GM19240 (cell line): ENCODE measurements around the gene ARMH4.
"Not testable (repeated sequence)": the region's sequence is repeated elsewhere in the genome, so short reads cannot be mapped to it uniquely, and the experiment has no call there.

Experiments
- DNase-seq: peaks from one replicate; pipeline ENCODE4 v3.0.0; 2011; ENCODE audit warnings: low spot score; ENCODE audit not compliant: insufficient read length

ARMH4 gene

GRCh38 chr14:58145936-58146335, 6.1 kb downstream of the ARMH4 start:
- DNase-seq = no peak

- DNase-seq = no peak
Measured at GRCh38 chr14:58143106-58143505, 8.9 kb downstream of the ARMH4 start.

- no peak for DNase-seq
Measured at GRCh38 chr14:58141893-58142292, 10.1 kb downstream of the ARMH4 start.

- no peak for DNase-seq
Measured at GRCh38 chr14:58138714-58139482, 13.1 kb downstream of the ARMH4 start.

GRCh38 chr14:58138031-58138713, 13.8 kb downstream of the ARMH4 start:
- DNase-seq = no peak

GRCh38 chr14:58133739-58134138, 18.3 kb downstream of the ARMH4 start:
- DNase-seq = no peak

GRCh38 chr14:58131386-58131785, 20.6 kb downstream of the ARMH4 start:
- no peak for DNase-seq

GRCh38 chr14:58130116-58130782, 21.8 kb downstream of the ARMH4 start:
- no peak for DNase-seq

- no peak for DNase-seq
Measured at GRCh38 chr14:58129208-58129607, 22.8 kb downstream of the ARMH4 start.

GRCh38 chr14:58128416-58128815, 23.6 kb downstream of the ARMH4 start:
- DNase-seq = no peak

- not testable (repeated sequence) for DNase-seq
Measured at GRCh38 chr14:58122546-58122945, 29.5 kb downstream of the ARMH4 start.

- no peak for DNase-seq
Measured at GRCh38 chr14:58121530-58122186, 30.4 kb downstream of the ARMH4 start.

- DNase-seq = no peak
Measured at GRCh38 chr14:58119381-58119780, 32.6 kb downstream of the ARMH4 start.

GRCh38 chr14:58118097-58118815, 33.8 kb downstream of the ARMH4 start:
- no peak for DNase-seq

GRCh38 chr14:58109744-58110143, 42.3 kb downstream of the ARMH4 start:
- DNase-seq = no peak

GRCh38 chr14:58108717-58109116, 43.3 kb downstream of the ARMH4 start:
- DNase-seq = no peak

- peak; percentile 11 for DNase-seq
Measured at GRCh38 chr14:58107947-58108552, 44.0 kb downstream of the ARMH4 start.

- no peak for DNase-seq
Measured at GRCh38 chr14:58107041-58107440, 45.0 kb downstream of the ARMH4 start.

GRCh38 chr14:58106446-58106845, 45.6 kb downstream of the ARMH4 start:
- no peak for DNase-seq

- no peak for DNase-seq
Measured at GRCh38 chr14:58104808-58105207, 47.2 kb downstream of the ARMH4 start.
